ENCODE measurements around the gene S100A10.
A peak's percentile ranks its signal among the peaks of the same experiment; 100 is the strongest.

DNA sequence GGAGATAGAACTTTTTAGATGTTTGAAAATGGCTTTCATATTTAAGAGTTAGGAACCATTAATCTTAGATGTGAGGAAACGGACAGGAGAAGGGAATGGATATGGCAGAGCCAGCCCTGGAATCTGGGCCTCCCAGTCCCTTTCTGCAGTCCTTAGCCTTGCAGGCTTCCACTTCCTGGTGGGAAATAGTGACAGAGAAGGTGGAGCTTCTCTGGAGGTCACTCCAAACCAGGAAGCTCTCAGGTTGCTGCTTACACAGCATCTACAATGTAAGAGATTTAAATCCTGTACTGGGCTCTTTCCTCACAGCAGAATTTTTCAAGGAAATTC is 40.6 kb upstream of the S100A10 start:
- TF ChIP-seq, protein P1, sequence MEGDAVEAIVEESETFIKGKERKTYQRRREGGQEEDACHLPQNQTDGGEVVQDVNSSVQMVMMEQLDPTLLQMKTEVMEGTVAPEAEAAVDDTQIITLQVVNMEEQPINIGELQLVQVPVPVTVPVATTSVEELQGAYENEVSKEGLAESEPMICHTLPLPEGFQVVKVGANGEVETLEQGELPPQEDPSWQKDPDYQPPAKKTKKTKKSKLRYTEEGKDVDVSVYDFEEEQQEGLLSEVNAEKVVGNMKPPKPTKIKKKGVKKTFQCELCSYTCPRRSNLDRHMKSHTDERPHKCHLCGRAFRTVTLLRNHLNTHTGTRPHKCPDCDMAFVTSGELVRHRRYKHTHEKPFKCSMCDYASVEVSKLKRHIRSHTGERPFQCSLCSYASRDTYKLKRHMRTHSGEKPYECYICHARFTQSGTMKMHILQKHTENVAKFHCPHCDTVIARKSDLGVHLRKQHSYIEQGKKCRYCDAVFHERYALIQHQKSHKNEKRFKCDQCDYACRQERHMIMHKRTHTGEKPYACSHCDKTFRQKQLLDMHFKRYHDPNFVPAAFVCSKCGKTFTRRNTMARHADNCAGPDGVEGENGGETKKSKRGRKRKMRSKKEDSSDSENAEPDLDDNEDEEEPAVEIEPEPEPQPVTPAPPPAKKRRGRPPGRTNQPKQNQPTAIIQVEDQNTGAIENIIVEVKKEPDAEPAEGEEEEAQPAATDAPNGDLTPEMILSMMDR (IDR thresholded peaks at IDR 0.05 in 8 of 11, conservative IDR thresholded peaks at IDR 0.05 in 3 of 11): no peak
- peak in 1 of 3 donors; percentile 42 for TF ChIP-seq POLR2AphosphoS5 (IDR thresholded peaks at IDR 0.05)
- no peak for TF ChIP-seq POLR2A (IDR thresholded peaks at IDR 0.05)
